ENCODE results near the gene CPNE2.

- TF ChIP-seq, protein P1, sequence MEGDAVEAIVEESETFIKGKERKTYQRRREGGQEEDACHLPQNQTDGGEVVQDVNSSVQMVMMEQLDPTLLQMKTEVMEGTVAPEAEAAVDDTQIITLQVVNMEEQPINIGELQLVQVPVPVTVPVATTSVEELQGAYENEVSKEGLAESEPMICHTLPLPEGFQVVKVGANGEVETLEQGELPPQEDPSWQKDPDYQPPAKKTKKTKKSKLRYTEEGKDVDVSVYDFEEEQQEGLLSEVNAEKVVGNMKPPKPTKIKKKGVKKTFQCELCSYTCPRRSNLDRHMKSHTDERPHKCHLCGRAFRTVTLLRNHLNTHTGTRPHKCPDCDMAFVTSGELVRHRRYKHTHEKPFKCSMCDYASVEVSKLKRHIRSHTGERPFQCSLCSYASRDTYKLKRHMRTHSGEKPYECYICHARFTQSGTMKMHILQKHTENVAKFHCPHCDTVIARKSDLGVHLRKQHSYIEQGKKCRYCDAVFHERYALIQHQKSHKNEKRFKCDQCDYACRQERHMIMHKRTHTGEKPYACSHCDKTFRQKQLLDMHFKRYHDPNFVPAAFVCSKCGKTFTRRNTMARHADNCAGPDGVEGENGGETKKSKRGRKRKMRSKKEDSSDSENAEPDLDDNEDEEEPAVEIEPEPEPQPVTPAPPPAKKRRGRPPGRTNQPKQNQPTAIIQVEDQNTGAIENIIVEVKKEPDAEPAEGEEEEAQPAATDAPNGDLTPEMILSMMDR (IDR thresholded peaks at IDR 0.05) = no peak
- peak; percentile 61 for TF ChIP-seq POLR2A (IDR thresholded peaks at IDR 0.05)
Observed at GRCh38 chr16:57185945-57186871, 93.8 kb downstream of the CPNE2 start, which contains the start of the genes PSME3IP1 and RSPRY1.

All from testis (tissue), 2 donors.